COLO668 (cell line): ENCODE measurements around the gene FBLN2.
"Not testable (repeated sequence)": the region's sequence is repeated elsewhere in the genome, so short reads cannot be mapped to it uniquely, and the experiment has no call there.

Experiments used
- DNase-seq: peaks from one replicate; lab custom pipeline; 2025; ENCODE audit not compliant: unreplicated experiment; lab: John Stamatoyannopoulos, UW

Gene FBLN2

GRCh38 chr3:13546667-13547171 is 2.2 kb upstream of the FBLN2 start:
- no peak for DNase-seq

- DNase-seq = no peak
Measured at GRCh38 chr3:13547591-13548371, 1.1 kb upstream of the FBLN2 start.

GRCh38 chr3:13549623-13550422 is 898 bp downstream of the FBLN2 start:
- DNase-seq = no peak

GRCh38 chr3:13550423-13550690 is 1.4 kb downstream of the FBLN2 start:
- no peak for DNase-seq

GRCh38 chr3:13550791-13551360 is 2.0 kb downstream of the FBLN2 start:
- DNase-seq = no peak

GRCh38 chr3:13552857-13553652 is 4.1 kb downstream of the FBLN2 start:
- no peak for DNase-seq

- DNase-seq = no peak
Measured at GRCh38 chr3:13553686-13554085, 4.8 kb downstream of the FBLN2 start.

- DNase-seq = no peak
Measured at GRCh38 chr3:13555753-13556152, 6.8 kb downstream of the FBLN2 start.

- DNase-seq = no peak
Measured at GRCh38 chr3:13556207-13556606, 7.3 kb downstream of the FBLN2 start.

GRCh38 chr3:13556917-13557316 is 8.0 kb downstream of the FBLN2 start:
- DNase-seq = no peak

GRCh38 chr3:13557417-13557816 is 8.5 kb downstream of the FBLN2 start:
- no peak for DNase-seq

GRCh38 chr3:13557926-13558325 is 9.0 kb downstream of the FBLN2 start:
- no peak for DNase-seq

- DNase-seq = no peak
Measured at GRCh38 chr3:13558651-13559050, 9.7 kb downstream of the FBLN2 start.

- DNase-seq = no peak
Measured at GRCh38 chr3:13559764-13560525, 11.0 kb downstream of the FBLN2 start.

- no peak for DNase-seq
Measured at GRCh38 chr3:13561376-13561775, 12.5 kb downstream of the FBLN2 start.

- DNase-seq = no peak
Measured at GRCh38 chr3:13561967-13562366, 13.0 kb downstream of the FBLN2 start.

- not testable (repeated sequence) for DNase-seq
Measured at GRCh38 chr3:13562421-13562820, 13.5 kb downstream of the FBLN2 start.

- DNase-seq = no peak
Measured at GRCh38 chr3:13563321-13563720, 14.4 kb downstream of the FBLN2 start.

- no peak for DNase-seq
Measured at GRCh38 chr3:13563911-13564310, 15.0 kb downstream of the FBLN2 start.

GRCh38 chr3:13564751-13565560 is 16.0 kb downstream of the FBLN2 start:
- no peak for DNase-seq
